Hepatocyte (in vitro differentiated cells): Measurements from ENCODE around the gene ALG10B.

ENCODE experiments used
- CTCF ChIP-seq: fragments of 200-600 bp; sonication (generic); IDR thresholded peaks from 2 replicates; pipeline ENCODE4 v1.5.1; 2016; ENCODE audit warnings: antibody characterized with exemption, mild to moderate bottlenecking; ENCODE audit not compliant: poor library complexity
- EZH2 ChIP-seq: fragments of 200-600 bp; sonication (generic); IDR thresholded peaks from 2 replicates; pipeline ENCODE4 v1.6.1; 2016; ENCODE audit warnings: antibody characterized with exemption, mild to moderate bottlenecking, borderline replicate concordance

GRCh38 chr12:38269897-38270296 is 46.7 kb upstream of the ALG10B start:
- TF ChIP-seq CTCF (no peak), EZH2 (no peak)
